ENCODE data around the gene TMBIM4. TPM values are rescaled to one million over a fixed set of nuclear protein-coding genes. Genes with fewer than 3 reads are reported as not detected.

The TMBIM4 gene
- total RNA-seq, 1 experiment from 2014 or later, result 18.4 TPM

GRCh38 chr12:66168410-66168809 is 1.4 kb downstream of the TMBIM4 start:
- Histone ChIP-seq H3K4me2 (ENCODE audit: insufficient read depth, insufficient read length, low read length) (peak overlapping the region; percentile 58), H2BK120ac (ENCODE audit: low read depth, low read length, poor library complexity, severe bottlenecking) (no peak overlapping the region), H3K9ac (ENCODE audit: extremely low read depth, insufficient read length, low read length) (no peak overlapping the region)

More at GRCh38 chr12:66168410-66168809, 1.4 kb downstream of the TMBIM4 start:
- Histone ChIP-seq H2AK5ac (ENCODE audit: insufficient read length, low read length) (no peak overlapping the region), H2BK5ac (ENCODE audit: insufficient read length, low read length) (no peak overlapping the region), H4K20me1 (ENCODE audit: control insufficient read depth, insufficient read depth, insufficient read length) (no peaks in the 10 kb centered on the region), H3K79me2 (ENCODE audit: insufficient read depth, low read length) (peaks cover 3% of the 10 kb centered on the region; the same call in 1 of the 2 replicates), H2BK15ac (ENCODE audit: low read depth, low read length) (no peak overlapping the region), H3K4me1 (ENCODE audit: insufficient read depth, low read length) (peaks cover 3% of the 10 kb centered on the region), H3K9me3 (ENCODE audit: control insufficient read depth, low read depth, low read length) (no peaks in the 10 kb centered on the region), H4K8ac (replicated peaks; ENCODE audit: insufficient read length, low read depth, low read length) (no peak overlapping the region), H3K18ac (ENCODE audit: insufficient read length, low read depth, low read length) (no peak overlapping the region), H2AFZ (ENCODE audit: low read length) (no peak overlapping the region), H2BK20ac (ENCODE audit: low read depth, low read length, poor library complexity, severe bottlenecking) (no peak overlapping the region), H2BK12ac (ENCODE audit: insufficient read length, low read depth, low read length) (no peak overlapping the region), H4K5ac (ENCODE audit: insufficient read length, low read depth, low read length) (no peak overlapping the region), H3K56ac (ENCODE audit: insufficient read length, low read depth, low read length) (no peak overlapping the region), H3K23me2 (ENCODE audit: insufficient read length, low read depth, low read length, poor library complexity, severe bottlenecking) (no peaks in the 10 kb centered on the region), H3K4ac (ENCODE audit: low read depth, low read length) (no peak overlapping the region), H3K79me1 (ENCODE audit: insufficient read depth, low read depth, low read length, poor library complexity, severe bottlenecking) (peaks cover 8% of the 10 kb centered on the region), H3K27me3 (ENCODE audit: insufficient read depth, low read length) (no peaks in the 10 kb centered on the region), H3K27ac (ENCODE audit: insufficient read length, low read depth, low read length) (no peak overlapping the region), H3K23ac (ENCODE audit: insufficient read length, low read depth, low read length) (no peak overlapping the region), H3K14ac (ENCODE audit: insufficient read depth, low read length) (no peak overlapping the region), H3T11ph (ENCODE audit: low read length) (no peak overlapping the region), H4K91ac (ENCODE audit: insufficient read length, low read depth, low read length) (no peak overlapping the region)
- no peak for DNase-seq
- TF ChIP-seq CTCF (conservative IDR thresholded peaks at IDR 0.05), result no peak
- H3K27ac Mint-ChIP-seq, result peak overlapping the region in 2 of 3 experiments; percentile 1 to 5; a peak in 1 of 7 replicates
- H3K9me3 Mint-ChIP-seq, result peaks cover 13 to 17% of the 10 kb centered on the region in 2 experiments; a peak in 3 of 5 replicates
- peaks cover 3 to 6% of the 10 kb centered on the region in 2 experiments; a peak in 3 of 4 replicates for H3K4me1 Mint-ChIP-seq
- H3K4me3 Mint-ChIP-seq, result peak overlapping the region in 1 of 2 experiments; percentile 88; a peak in 2 of 5 replicates
- peaks cover 12 to 16% (median 15%) of the 10 kb centered on the region in 3 experiments for H3K36me3 Mint-ChIP-seq (ENCODE audit: insufficient read depth in 1 of 3, low read depth in 3 of 3)
- WGBS (ENCODE audit: extremely low coverage, insufficient read length, low lambda C conversion rate), result no CpG with 5 or more reads among the region's 8 CpGs
- no peaks in the 10 kb centered on the region; the same call in 1 of the 2 replicates for H3K27me3 Mint-ChIP-seq (ENCODE audit: low read depth)
